SU-DHL-6 (cell line): Measurements from ENCODE around the gene LUC7L.

ENCODE experiments used
- CTCF ChIP-seq: fragments of 200-600 bp; sonication (generic); IDR thresholded peaks from one replicate; pipeline ENCODE4 v1.5.1; 2017; ENCODE audit warnings: antibody characterized with exemption, mild to moderate bottlenecking, low read length, moderate library complexity; ENCODE audit not compliant: insufficient read depth, poor library complexity, severe bottlenecking
- EZH2phosphoT487 ChIP-seq: fragments of 200-600 bp; sonication (generic), shearing (Covaris generic); conservative IDR thresholded peaks from 2 replicates; pipeline ENCODE4 v1.6.1; 2018; ENCODE audit warnings: mild to moderate bottlenecking, antibody characterized with exemption, low read length, moderate library complexity, mixed read lengths

DNA sequence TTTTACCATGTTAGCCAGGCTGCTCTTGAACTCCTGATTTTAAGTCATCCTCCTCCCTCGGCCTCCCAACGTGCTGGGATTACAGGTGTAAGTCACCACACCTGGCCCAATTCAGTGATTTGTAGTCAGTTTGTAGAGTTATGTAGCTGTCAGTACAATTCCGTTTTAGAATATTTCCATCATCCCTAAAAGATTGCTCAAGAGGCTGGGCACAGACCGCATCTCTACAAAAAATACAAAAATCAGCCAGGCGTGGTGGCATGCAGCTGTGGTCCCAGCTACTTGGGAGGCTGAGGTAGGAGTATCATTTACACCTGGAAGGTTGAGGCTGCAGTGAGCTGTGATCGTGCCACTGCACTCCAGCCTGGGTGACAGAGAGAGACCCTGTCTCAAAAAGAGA, 25.9 kb upstream of the LUC7L start:
- no peak for TF ChIP-seq CTCF
- no peak for TF ChIP-seq EZH2phosphoT487
